ENCODE results near the gene RAX. TPM values are rescaled to one million over a fixed set of nuclear protein-coding genes. Genes with fewer than 3 reads are reported as not detected.

RAX gene
- total and polyA plus RNA-seq, 2 donors (not counting 1 experiment from before 2014, with no cell fraction given) = not detected

GRCh38 chr18:59242906-59243305 lies 30.3 kb downstream of the RAX start:
- ATAC-seq (ENCODE audit: low read depth) = no peak
- H4K20me1 ChIP-seq (ENCODE audit: control insufficient read depth, insufficient read depth, low read length, poor library complexity, severe bottlenecking) = no peaks in the 10 kb centered on the region
- POLR2A ChIA-PET = no interaction called here
- no peak overlapping the region for H3K4me2 ChIP-seq (replicated peaks; ENCODE audit: low read depth, low read length, poor library complexity, severe bottlenecking)
- DNase-seq = no peak
- H3K79me2 ChIP-seq (ENCODE audit: control insufficient read depth, insufficient read depth, low read length) = no peaks in the 10 kb centered on the region
- TF ChIP-seq EZH2 (IDR thresholded peaks at IDR 0.05; ENCODE audit: borderline replicate concordance, insufficient read depth, low read depth, low read length, poor library complexity, severe bottlenecking) (no peak), CTCF (IDR thresholded peaks at IDR 0.05) (no peak)
- no peak overlapping the region for H2AFZ ChIP-seq (ENCODE audit: insufficient read depth, low read depth, low read length, poor library complexity, severe bottlenecking)
- no peaks in the 10 kb centered on the region for H3K36me3 ChIP-seq (replicated peaks in 1 of 2; ENCODE audit: control extremely low read depth in 1 of 2, control insufficient read depth in 1 of 2, extremely low read depth in 1 of 2, insufficient read depth in 2 of 2, low read length in 1 of 2)
- no CpG with 5 or more reads among the region's 2 CpGs for WGBS (ENCODE audit: insufficient coverage)
- H3K4me1 Mint-ChIP-seq = no peaks in the 10 kb centered on the region
- CTCF ChIA-PET = no interaction called here
- H3K9me3 ChIP-seq (ENCODE audit: control extremely low read depth in 1 of 3, control insufficient read depth in 2 of 3, insufficient read depth in 1 of 3, low read length in 2 of 3) = peaks cover 0 to 5% (median 0%) of the 10 kb centered on the region in 3 donors
- no peak overlapping the region for H3K27ac Mint-ChIP-seq
- no peak overlapping the region for H3K4me3 ChIP-seq (ENCODE audit: control extremely low read depth in 1 of 5, extremely low read depth in 1 of 5, insufficient read depth in 1 of 5, low read depth in 2 of 5, low read length in 4 of 5)
- H3K27me3 Mint-ChIP-seq = peaks cover 69% of the 10 kb centered on the region
- no peaks in the 10 kb centered on the region for H3K4me1 ChIP-seq (ENCODE audit: control insufficient read depth in 2 of 2, insufficient read depth in 2 of 2, low read length in 2 of 2)
- no peak overlapping the region for H3K4me3 Mint-ChIP-seq
- H3K27me3 ChIP-seq (replicated peaks in 1 of 4; ENCODE audit: control extremely low read depth in 1 of 4, control insufficient read depth in 3 of 4, insufficient read depth in 4 of 4, low read length in 3 of 4) = peaks cover 0 to 20% (median 9%) of the 10 kb centered on the region in 4 experiments
- intact Hi-C loops (cut with micrococcal nuclease) = no loop called here
- no peaks in the 10 kb centered on the region for H3K9me3 Mint-ChIP-seq (ENCODE audit: insufficient read depth)
- H3K27ac ChIP-seq (ENCODE audit: low read length in 2 of 2) = no peak overlapping the region
- no peak overlapping the region for H3K9ac ChIP-seq (ENCODE audit: low read length)

DNA sequence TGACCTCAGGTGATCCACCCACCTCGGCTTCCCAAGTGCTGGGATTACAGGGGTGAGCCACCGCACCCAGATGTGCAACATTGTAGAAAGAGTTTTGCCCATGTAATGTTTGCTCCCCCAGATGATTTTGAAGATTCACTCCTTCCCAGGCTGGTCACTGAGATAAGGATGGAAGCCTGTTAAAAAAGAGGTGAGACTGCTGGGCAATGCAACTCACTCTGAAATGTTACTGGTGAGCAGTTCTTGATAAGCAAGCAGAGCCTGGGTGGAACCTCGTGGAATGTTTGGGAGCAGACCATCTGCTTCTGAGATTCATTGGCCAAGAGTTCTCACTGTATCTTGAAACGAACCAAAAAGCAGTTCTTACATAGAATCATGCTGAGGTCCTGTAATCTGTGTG lies 33.6 kb downstream of the RAX start:
- Mint-ChIP-seq H3K27ac (no peak overlapping the region), H3K4me3 (no peak overlapping the region), H3K9me3 (ENCODE audit: insufficient read depth) (no peaks in the 10 kb centered on the region), H3K4me1 (no peaks in the 10 kb centered on the region), H3K27me3 (peaks cover 48% of the 10 kb centered on the region)
- no peak for DNase-seq
- ChIA-PET CTCF (no interaction called here), POLR2A (no interaction called here)
- no peak for ATAC-seq (ENCODE audit: low read depth)
- Histone ChIP-seq H3K9me3 (ENCODE audit: control extremely low read depth in 1 of 3, control insufficient read depth in 2 of 3, insufficient read depth in 1 of 3, low read length in 2 of 3) (peaks cover 0 to 5% (median 0%) of the 10 kb centered on the region in 3 donors), H3K4me2 (replicated peaks; ENCODE audit: low read depth, low read length, poor library complexity, severe bottlenecking) (no peak overlapping the region), H4K20me1 (ENCODE audit: control insufficient read depth, insufficient read depth, low read length, poor library complexity, severe bottlenecking) (no peaks in the 10 kb centered on the region), H3K9ac (ENCODE audit: low read length) (no peak overlapping the region), H3K27me3 (replicated peaks in 1 of 4; ENCODE audit: control extremely low read depth in 1 of 4, control insufficient read depth in 3 of 4, insufficient read depth in 4 of 4, low read length in 3 of 4) (peaks cover 0 to 14% (median 4%) of the 10 kb centered on the region in 4 experiments), H3K4me3 (ENCODE audit: control extremely low read depth in 1 of 5, extremely low read depth in 1 of 5, insufficient read depth in 1 of 5, low read depth in 2 of 5, low read length in 4 of 5) (no peak overlapping the region), H3K27ac (ENCODE audit: low read length in 2 of 2) (no peak overlapping the region), H3K4me1 (ENCODE audit: control insufficient read depth in 2 of 2, insufficient read depth in 2 of 2, low read length in 2 of 2) (no peaks in the 10 kb centered on the region), H3K79me2 (ENCODE audit: control insufficient read depth, insufficient read depth, low read length) (no peaks in the 10 kb centered on the region), H2AFZ (ENCODE audit: insufficient read depth, low read depth, low read length, poor library complexity, severe bottlenecking) (no peak overlapping the region), H3K36me3 (replicated peaks in 1 of 2; ENCODE audit: control extremely low read depth in 1 of 2, control insufficient read depth in 1 of 2, extremely low read depth in 1 of 2, insufficient read depth in 2 of 2, low read length in 1 of 2) (no peaks in the 10 kb centered on the region)
- intact Hi-C loops (cut with micrococcal nuclease) = no loop called here
- no peak for TF ChIP-seq CTCF (IDR thresholded peaks at IDR 0.05)
- no peak for TF ChIP-seq EZH2 (IDR thresholded peaks at IDR 0.05; ENCODE audit: borderline replicate concordance, insufficient read depth, low read depth, low read length, poor library complexity, severe bottlenecking)
- 75% methylated on average over 4 of the region's 4 CpGs for WGBS (ENCODE audit: insufficient coverage)
